GM18511 (cell line): ENCODE results near the gene JPH2.
"Not testable (repeated sequence)": the region's sequence is repeated elsewhere in the genome, so short reads cannot be mapped to it uniquely, and the experiment has no call there.

Experiments
- ATAC-seq: cut with Tn5 transposase; IDR thresholded peaks from one replicate; pipeline ENCODE4 v1.9.1; 2021; ENCODE audit warnings: mild to moderate bottlenecking, moderate library complexity; ENCODE audit not compliant: unreplicated experiment

JPH2 gene

GRCh38 chr20:44129300-44129699, 57.7 kb downstream of the JPH2 start:
- ATAC-seq = not testable (repeated sequence)

GRCh38 chr20:44126445-44126844, 60.5 kb downstream of the JPH2 start:
- no peak for ATAC-seq

GRCh38 chr20:44125332-44126127, 61.5 kb downstream of the JPH2 start:
- no peak for ATAC-seq

GRCh38 chr20:44123874-44124535, 63.0 kb downstream of the JPH2 start:
- no peak for ATAC-seq

- ATAC-seq = no peak
Measured at GRCh38 chr20:44123251-44123650, 63.7 kb downstream of the JPH2 start.

GRCh38 chr20:44120676-44121425, 66.1 kb downstream of the JPH2 start:
- no peak for ATAC-seq

GRCh38 chr20:44118185-44119033, 68.6 kb downstream of the JPH2 start:
- ATAC-seq = no peak

- no peak for ATAC-seq
Measured at GRCh38 chr20:44117296-44118184, 69.4 kb downstream of the JPH2 start.

GRCh38 chr20:44115762-44116644, 71.0 kb downstream of the JPH2 start:
- no peak for ATAC-seq

GRCh38 chr20:44115181-44115580, 71.8 kb downstream of the JPH2 start:
- ATAC-seq = no peak

GRCh38 chr20:44113618-44114376, 73.2 kb downstream of the JPH2 start:
- ATAC-seq = no peak

GRCh38 chr20:44112889-44113617, 73.9 kb downstream of the JPH2 start:
- ATAC-seq = no peak

GRCh38 chr20:44112456-44112855, 74.5 kb downstream of the JPH2 start:
- ATAC-seq = no peak

- no peak for ATAC-seq
Measured at GRCh38 chr20:44111712-44112335, 75.2 kb downstream of the JPH2 start.

GRCh38 chr20:44110816-44111568, 76.0 kb downstream of the JPH2 start:
- ATAC-seq = no peak

- ATAC-seq = no peak
Measured at GRCh38 chr20:44109951-44110361, 77.0 kb downstream of the JPH2 start.
